Mesothelial cell of epicardium (in vitro differentiated cells): Measurements from ENCODE around the gene ETF1. TPM values are rescaled to one million over a fixed set of nuclear protein-coding genes. Genes with fewer than 3 reads are reported as not detected.
A peak's percentile ranks its signal among the peaks of the same experiment; 100 is the strongest.

Experiments
- DNase-seq, 2 experiments: peaks; one replicate each; pipeline ENCODE4 v3.0.0; 2021; ENCODE audit warnings: low spot score in 2 of 2; ENCODE audit not compliant: unreplicated experiment in 2 of 2
- H3K27ac Mint-ChIP-seq: 2 replicates; pipeline ENCODE4 v1.8.0; 2021; ENCODE audit warnings: mixed read lengths
- H3K27me3 Mint-ChIP-seq: 2 replicates; pipeline ENCODE4 v1.8.0; 2021; ENCODE audit warnings: low read depth, mixed read lengths
- H3K36me3 Mint-ChIP-seq: 2 replicates; pipeline ENCODE4 v1.8.0; 2021; ENCODE audit warnings: mixed read lengths
- H3K4me1 Mint-ChIP-seq: 2 replicates; pipeline ENCODE4 v1.8.0; 2021; ENCODE audit warnings: mixed read lengths
- H3K4me3 Mint-ChIP-seq: 2 replicates; pipeline ENCODE4 v1.8.0; 2021; ENCODE audit warnings: mild to moderate bottlenecking, moderate library complexity, mixed read lengths
- H3K9me3 Mint-ChIP-seq: 2 replicates; pipeline ENCODE4 v1.8.0; 2021; ENCODE audit warnings: mixed read lengths
- total RNA-seq: library from RNA; stranded (reverse); gene quantifications from 3 replicates; pipeline ENCODE4 v1.2.1, GENCODE V29; 2021
- TF ChIP-seq, protein P1 (sequence below): fragments of 200-600 bp; sonication (generic); IDR thresholded peaks from one replicate; pipeline ENCODE4 v1.5.0; 2021; ENCODE audit warnings: antibody characterized with exemption; ENCODE audit not compliant: unreplicated experiment

ETF1 gene
- total RNA-seq, 1 donor from 2014 or later = 77.7 TPM

DNA sequence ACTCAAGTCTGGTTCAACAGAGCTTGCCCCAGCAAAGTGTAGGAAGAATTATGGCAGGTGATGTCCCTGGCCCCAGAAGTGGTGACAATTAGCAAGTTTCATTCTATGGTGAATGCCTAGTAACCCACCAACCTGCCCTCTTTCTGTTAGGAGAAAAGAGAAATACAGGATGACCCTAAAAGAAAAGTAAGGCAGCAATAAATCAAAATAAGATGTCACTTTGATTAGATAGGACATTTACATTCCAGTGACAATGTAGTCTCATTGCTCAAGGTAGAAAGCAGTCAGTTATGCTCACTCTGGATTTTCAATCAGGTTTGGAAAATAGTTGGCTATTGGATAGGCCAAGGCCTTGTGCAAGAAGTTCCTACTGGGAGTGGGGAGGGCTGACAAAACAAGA, 37.7 kb upstream of the ETF1 start:
- Mint-ChIP-seq H3K4me1 (peaks cover 20% of the 10 kb centered on the region), H3K36me3 (no peaks in the 10 kb centered on the region), H3K4me3 (no peak overlapping the region), H3K27ac (no peak overlapping the region), H3K27me3 (no peaks in the 10 kb centered on the region), H3K9me3 (peaks cover 3% of the 10 kb centered on the region)
- DNase-seq = no peak
- TF ChIP-seq, protein P1, sequence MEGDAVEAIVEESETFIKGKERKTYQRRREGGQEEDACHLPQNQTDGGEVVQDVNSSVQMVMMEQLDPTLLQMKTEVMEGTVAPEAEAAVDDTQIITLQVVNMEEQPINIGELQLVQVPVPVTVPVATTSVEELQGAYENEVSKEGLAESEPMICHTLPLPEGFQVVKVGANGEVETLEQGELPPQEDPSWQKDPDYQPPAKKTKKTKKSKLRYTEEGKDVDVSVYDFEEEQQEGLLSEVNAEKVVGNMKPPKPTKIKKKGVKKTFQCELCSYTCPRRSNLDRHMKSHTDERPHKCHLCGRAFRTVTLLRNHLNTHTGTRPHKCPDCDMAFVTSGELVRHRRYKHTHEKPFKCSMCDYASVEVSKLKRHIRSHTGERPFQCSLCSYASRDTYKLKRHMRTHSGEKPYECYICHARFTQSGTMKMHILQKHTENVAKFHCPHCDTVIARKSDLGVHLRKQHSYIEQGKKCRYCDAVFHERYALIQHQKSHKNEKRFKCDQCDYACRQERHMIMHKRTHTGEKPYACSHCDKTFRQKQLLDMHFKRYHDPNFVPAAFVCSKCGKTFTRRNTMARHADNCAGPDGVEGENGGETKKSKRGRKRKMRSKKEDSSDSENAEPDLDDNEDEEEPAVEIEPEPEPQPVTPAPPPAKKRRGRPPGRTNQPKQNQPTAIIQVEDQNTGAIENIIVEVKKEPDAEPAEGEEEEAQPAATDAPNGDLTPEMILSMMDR = no peak

DNA sequence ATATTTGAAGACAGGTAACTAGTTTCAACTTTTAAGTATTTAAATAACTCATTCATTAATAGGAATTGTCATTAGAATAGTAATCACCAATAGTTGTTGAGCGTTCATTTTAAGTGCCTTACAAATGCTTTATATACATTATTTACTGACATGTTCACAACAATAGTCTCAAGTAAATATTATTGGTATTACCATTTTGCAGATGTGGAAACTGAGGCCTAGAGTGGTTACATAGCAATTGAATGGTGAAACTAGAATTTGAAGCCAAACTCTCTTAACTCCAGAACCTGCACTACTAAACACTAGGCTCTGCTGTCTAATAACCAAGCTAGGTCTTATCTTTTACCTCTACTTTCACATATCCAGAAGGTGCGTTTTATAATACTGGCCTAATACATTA, 37.0 kb upstream of the ETF1 start:
- H3K4me3 Mint-ChIP-seq = no peak overlapping the region
- H3K9me3 Mint-ChIP-seq = peaks cover 3% of the 10 kb centered on the region
- H3K36me3 Mint-ChIP-seq = no peaks in the 10 kb centered on the region
- TF ChIP-seq, protein P1 = no peak
- peaks cover 15% of the 10 kb centered on the region for H3K4me1 Mint-ChIP-seq
- DNase-seq = no peak
- no peak overlapping the region for H3K27ac Mint-ChIP-seq
- H3K27me3 Mint-ChIP-seq = no peaks in the 10 kb centered on the region

DNA sequence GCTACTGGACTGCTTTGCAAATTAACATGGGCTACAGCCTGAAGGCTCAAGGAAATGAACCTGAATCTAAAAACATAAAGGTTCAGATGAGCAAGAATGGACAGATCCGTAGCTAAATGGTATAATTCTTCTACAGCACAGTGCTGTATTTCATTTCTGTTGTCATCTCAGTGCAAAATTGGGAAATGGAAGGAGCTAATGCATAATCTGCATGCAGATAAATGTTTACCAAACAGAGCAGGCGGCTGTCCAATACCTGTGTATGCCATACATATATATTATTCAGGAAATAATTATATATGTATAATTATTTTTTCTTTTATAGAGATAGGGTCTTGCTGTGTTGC, 36.5 kb upstream of the ETF1 start:
- H3K27me3 Mint-ChIP-seq = no peaks in the 10 kb centered on the region
- peaks cover 14% of the 10 kb centered on the region for H3K4me1 Mint-ChIP-seq
- H3K27ac Mint-ChIP-seq = peak overlapping the region; percentile 6
- TF ChIP-seq, protein P1 = no peak
- H3K9me3 Mint-ChIP-seq = peaks cover 3% of the 10 kb centered on the region
- no peak overlapping the region for H3K4me3 Mint-ChIP-seq
- no peaks in the 10 kb centered on the region for H3K36me3 Mint-ChIP-seq
- no peak for DNase-seq

DNA sequence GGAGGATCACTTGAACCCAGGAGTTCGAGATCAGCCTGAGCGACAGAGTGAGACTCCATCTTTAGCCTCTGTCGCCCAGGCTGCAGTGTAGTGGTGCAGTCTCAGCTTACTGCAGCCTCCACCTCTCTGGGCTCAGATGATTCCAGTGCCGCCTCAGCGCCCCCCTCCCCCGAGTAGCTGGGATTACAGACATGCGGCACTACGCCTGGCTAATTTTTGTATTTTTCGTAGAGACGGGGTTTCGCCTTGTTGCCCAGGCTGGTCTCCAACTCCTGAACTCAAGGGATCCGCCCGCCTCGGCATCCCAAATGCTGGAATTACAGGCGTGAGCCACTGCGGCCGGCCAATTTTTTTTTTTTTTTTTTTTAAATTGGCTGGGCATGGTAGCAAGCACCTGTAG, 34.4 kb upstream of the ETF1 start:
- H3K9me3 Mint-ChIP-seq = peaks cover 3% of the 10 kb centered on the region
- H3K27ac Mint-ChIP-seq = no peak overlapping the region
- H3K27me3 Mint-ChIP-seq = no peaks in the 10 kb centered on the region
- H3K36me3 Mint-ChIP-seq = peaks cover 5% of the 10 kb centered on the region
- TF ChIP-seq, protein P1 = no peak
- no peak overlapping the region for H3K4me3 Mint-ChIP-seq
- DNase-seq = no peak
- H3K4me1 Mint-ChIP-seq = peaks cover 24% of the 10 kb centered on the region

DNA sequence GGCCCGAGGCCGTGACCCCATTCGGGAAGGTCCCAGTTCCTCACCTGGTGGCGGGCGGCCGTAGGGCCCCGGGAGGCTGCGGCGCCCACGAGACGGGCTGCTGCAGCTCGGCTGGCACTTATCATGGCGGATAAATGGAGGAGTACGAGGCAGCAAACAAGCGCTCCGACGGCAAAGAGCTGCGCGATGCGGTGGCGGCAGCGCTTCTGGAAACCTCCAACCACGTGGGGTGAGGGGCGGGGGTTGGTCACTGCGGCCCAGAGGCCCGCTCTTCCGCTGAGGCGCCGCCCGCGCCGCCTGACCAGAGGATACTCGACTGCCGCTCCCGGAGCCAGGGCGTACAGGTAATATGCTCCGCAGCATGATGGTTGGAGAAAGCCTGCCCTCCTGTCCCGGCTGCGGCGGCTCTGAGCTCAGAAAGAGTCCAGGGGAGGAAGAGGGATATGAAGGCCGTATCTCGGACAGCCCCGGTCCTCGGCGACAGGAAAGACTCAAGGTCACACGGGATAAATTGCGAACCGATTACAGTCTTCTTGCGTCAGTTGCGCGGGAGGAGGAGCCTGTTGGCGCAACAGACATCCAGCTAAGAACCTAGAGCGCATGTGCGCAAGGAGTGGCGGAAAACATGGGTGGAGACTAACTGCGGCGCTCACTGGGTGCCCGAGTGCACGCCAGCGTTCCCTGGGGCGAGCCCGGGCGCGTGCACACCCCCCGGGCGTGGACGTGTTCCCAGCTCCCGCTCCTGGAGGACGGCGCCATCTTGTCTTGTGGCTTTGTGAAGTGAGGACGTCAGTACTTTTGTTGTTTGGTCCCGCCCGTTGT, 32.4 kb upstream of the ETF1 start, which contains the start of gene HSPA9:
Gene HSPA9 (minus strand): TSS at position 208 of the 822 bp plus-strand sequence. CDS start 83 bp downstream, at position 125.
- peaks cover 3% of the 10 kb centered on the region for H3K9me3 Mint-ChIP-seq
- H3K4me1 Mint-ChIP-seq = peaks cover 24% of the 10 kb centered on the region
- H3K36me3 Mint-ChIP-seq = peaks cover 14% of the 10 kb centered on the region
- DNase-seq = peak; percentile 92 to 94
- peak within 1 kb of the TSS; percentile 96 for H3K4me3 Mint-ChIP-seq
- H3K27me3 Mint-ChIP-seq = no peaks in the 10 kb centered on the region
- H3K27ac Mint-ChIP-seq = peak within 1 kb of the TSS; percentile 100
- TF ChIP-seq, protein P1 = no peak
